ENCODE measurements around the gene PTPRA.
A peak's percentile ranks its signal among the peaks of the same experiment; 100 is the strongest.
"Not testable (repeated sequence)": the region's sequence is repeated elsewhere in the genome, so short reads cannot be mapped to it uniquely, and the experiment has no call there.

The PTPRA gene

DNA sequence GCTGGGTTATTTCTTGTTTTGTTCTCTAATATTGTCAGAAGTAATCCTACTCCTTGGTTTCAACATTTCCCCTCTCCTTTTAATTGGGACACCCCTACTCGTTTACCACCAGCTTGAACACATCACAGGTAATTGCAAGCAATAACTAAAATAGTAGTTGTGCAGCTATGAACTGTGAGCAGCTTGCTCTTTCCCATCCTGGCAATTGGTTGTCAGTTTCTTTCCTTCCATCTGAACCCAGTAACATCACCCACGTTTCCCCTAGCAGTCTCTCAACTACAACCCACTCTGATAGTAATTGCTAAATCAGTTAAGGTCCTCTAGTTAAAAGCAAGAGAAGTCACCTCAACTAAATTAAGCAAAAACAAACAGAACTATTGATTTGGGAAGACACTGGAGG lies 122.5 kb downstream of the PTPRA start:
- no peak for DNase-seq (ENCODE audit: low read depth)

DNA sequence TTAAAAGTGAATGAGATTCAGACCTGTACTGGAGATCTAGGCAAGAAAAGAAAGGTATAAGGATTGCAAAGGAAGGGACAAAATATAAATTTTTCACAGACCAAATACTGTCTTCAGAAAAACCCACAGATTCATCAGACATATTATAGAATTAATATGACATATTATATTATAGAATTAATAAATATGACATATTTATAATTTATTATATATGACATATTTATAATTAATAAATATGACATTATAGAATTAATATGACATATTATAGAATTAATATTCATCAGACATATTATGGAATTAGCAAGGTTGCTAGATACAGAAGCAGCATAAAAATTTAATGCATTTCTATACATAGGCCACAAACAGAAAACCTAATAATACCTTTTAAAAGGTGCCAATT lies 125.4 kb downstream of the PTPRA start:
- no peak for DNase-seq (ENCODE audit: low read depth)

DNA sequence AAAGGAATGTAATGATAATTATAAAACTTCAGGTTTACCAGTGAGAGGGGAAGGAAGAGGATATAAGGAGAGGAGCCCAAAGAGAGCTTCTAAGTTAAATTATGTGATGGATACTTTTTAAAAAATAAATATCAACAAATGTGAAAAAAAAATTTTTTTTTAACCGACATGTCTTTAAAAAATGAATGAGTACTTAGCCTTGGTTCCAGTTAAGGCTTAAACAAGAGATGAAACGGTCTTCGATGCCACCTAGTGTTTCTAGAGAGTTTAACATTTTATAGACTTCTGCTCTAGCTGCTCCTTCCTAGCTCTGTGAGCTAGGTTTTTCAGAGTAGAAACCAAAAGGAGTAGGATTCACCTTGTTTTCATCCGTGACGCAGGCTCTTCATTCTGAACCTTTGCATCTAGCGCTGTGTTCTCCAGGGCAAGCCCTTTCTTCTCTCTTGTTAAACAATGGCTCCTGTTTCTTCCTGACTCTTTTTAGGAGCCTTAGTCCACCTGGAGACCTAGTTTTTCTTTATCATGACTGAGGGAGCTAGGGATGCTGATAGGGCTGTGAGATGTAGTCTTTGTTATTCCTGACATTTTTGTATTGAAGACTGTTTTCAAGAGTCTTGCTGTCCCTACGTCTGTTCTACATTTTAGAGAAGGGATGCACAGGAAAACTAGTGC lies 127.7 kb downstream of the PTPRA start:
- peak; percentile 51 for DNase-seq (ENCODE audit: low read depth)

DNA sequence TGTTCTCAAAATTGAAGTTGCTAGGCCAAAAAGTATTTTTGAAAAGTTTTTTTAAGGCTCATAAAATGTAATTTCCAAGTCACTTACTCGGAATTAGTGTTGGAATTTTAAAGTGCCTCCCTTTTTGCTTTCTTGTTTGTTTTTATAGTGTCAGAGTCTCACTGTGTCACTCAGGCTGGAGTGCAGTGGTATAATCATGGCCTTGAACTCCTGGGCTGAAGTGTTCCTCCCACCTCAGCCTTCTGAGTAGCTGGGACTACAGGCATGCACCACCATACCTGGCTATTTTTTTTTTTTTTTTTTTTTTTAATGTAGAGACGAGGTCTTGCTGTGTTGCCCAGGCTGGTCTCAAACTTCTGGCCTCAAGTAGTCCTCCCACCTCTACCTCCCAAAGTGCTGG lies 130.1 kb downstream of the PTPRA start:
- no peak for DNase-seq (ENCODE audit: low read depth)

DNA sequence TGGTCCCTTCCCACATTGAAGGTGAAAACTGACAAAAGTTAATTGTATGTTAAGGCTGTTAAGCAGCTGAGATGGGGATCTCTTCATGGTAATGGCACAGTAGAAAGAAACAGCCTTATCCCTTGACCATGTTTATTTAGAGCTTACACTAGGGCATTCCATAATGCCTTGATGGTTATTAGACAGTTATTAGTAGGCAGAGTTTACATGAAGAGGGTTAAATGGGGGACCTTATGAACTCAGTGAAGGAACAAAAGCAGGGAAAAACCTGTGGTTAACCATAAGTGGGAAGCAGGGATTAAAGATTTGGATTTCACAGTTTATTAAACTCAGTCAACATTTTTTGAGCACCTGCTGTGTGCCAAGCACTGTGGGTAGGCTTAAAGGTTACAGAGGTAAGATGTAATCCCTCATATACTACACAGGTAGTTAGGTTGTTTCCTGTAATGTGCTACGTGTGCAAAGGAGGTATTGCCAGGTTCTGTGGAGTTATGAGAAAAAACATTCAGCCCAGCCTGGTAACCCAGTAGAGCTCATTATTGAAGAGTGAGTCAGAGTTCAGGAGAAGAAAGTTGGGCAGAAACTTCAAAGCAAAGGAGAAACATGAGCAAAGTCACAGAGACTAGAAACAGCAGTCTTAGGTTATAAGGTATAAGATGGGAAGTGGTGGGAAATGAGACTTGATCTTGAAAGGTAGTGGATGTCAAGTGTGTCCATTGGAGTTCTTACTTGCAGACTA lies 137.9 kb downstream of the PTPRA start:
- DNase-seq (ENCODE audit: low read depth): no peak

DNA sequence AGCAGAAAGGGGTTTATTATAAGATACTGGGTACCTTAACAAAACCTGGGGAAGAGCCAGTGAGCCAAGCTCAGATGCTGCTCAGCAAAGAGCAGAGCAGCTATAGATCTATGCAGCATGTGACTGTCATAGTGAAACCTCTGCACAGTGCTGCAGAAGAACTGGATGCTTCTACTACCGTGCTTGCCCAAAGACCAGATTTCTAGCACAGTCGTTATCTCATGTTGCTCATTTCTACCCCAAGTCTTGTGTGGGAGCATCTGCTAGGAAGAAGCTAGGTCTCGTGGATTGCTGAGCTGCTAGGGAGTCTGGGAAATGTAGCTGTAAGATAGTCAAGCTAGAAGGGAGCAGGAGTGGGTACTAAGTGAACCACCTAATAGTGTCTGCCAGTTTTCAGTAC lies 138.5 kb downstream of the PTPRA start:
- DNase-seq (ENCODE audit: low read depth): no peak

DNA sequence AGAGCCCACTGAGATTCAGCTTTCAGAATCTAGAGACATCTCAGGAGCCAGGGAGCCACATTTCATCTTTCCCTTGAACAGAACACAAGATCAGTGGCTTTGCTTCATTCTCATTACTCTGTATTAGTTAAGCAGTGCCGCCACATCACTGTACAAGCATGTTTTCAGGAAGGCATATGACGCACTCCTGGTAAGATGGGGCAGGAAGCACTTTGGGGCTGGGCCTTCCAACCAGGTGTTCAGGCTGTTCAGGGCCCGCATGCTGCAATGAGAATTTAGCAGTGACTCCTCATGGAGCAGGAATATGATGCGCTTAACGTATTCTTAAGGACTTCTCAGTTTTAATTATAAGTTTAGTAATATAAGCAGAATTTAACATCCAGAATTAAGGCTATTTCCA lies 140.5 kb downstream of the PTPRA start:
- no peak for DNase-seq (ENCODE audit: low read depth)

DNA sequence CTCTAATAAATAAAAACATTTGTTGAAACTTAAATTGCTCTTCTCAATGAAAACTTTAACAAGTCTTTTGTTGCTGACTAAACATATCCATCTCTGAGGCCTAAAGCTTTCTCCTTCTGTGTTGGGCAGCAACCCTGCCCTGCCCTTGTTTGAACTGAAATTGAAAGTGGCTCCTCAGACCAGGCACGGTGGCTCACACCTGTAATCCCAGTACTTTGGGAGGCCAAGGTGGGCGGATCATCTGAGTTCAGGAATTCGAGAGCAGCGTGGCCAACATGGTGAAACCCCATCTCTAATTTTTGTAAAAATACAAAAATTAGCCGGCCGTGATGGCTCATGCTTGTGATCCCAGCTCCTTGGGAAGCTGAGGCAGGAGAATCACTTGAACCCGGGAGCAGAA lies 140.9 kb downstream of the PTPRA start:
- no peak for DNase-seq (ENCODE audit: low read depth)

DNA sequence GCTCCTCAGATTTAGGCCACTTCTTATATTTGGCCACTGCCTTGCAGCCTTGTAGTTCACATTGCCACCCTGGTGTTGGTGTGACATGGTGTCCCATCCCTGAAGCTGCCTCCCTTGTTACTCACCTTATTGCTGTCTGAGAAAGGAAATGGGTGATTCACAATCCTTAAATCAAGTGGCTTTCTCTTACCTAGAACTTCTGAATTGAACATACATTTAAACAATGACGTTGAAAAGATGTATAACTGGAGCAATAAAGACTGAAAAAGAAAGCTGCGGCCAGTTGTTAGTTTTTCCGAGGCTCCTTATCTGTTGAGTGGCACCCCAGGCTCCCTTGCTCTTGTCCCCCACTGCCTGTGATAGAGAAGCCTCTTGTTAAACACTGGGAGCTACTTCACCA lies 141.4 kb downstream of the PTPRA start:
- no peak for DNase-seq (ENCODE audit: low read depth)

DNA sequence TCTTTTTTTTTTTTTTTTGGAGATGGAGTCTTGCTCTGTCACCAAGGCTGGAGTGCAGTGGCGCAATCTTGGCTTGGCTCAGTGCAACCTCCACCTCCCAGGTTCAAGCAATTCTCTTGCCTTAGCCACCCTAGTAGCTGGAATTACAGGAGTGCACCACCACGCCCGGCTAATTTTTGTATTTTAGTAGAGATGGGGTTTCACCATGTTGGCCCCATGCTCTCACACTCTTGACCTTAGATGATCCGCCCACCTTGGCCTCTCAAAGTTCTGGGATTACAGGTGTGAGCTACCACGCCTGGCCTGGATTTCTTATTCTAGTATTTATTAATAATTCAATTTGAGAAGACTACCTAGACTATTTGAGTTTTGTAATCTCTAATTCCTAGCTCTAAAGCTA lies 142.0 kb downstream of the PTPRA start:
- DNase-seq (ENCODE audit: low read depth): not testable (repeated sequence)

DNA sequence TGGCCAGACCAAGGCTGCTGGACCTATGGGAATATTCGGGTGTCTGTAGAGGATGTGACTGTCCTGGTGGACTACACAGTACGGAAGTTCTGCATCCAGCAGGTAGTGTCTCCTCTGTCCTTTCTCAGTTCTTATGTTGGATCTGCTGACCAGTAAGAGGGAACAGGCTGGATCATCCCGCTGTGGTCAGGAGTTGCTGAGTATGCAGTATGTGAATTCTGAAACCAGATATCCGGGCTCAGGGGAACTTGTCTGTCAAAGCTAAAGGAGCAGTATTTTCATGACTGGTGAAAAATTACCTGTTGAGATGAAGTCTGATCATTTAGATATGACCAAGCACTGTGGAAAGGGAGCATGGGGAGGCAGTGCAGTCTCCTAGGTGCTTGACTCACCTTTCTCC lies 148.0 kb downstream of the PTPRA start:
- DNase-seq (ENCODE audit: low read depth): no peak

DNA sequence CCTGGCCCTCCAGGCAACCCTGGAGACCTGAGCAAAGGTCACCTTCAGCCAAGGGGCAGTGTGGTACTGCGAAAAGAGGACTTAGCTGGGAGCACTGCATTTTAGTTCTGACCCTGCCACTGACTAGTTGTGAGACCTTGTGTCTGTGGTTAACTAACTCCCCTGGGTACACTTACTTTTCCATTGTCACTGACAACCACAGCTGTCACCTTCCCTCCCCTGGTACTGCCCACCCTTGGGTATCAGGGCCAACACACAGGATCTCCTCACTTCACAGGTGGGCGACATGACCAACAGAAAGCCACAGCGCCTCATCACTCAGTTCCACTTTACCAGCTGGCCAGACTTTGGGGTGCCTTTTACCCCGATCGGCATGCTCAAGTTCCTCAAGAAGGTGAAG lies 148.5 kb downstream of the PTPRA start:
- DNase-seq (ENCODE audit: low read depth): no peak

DNA sequence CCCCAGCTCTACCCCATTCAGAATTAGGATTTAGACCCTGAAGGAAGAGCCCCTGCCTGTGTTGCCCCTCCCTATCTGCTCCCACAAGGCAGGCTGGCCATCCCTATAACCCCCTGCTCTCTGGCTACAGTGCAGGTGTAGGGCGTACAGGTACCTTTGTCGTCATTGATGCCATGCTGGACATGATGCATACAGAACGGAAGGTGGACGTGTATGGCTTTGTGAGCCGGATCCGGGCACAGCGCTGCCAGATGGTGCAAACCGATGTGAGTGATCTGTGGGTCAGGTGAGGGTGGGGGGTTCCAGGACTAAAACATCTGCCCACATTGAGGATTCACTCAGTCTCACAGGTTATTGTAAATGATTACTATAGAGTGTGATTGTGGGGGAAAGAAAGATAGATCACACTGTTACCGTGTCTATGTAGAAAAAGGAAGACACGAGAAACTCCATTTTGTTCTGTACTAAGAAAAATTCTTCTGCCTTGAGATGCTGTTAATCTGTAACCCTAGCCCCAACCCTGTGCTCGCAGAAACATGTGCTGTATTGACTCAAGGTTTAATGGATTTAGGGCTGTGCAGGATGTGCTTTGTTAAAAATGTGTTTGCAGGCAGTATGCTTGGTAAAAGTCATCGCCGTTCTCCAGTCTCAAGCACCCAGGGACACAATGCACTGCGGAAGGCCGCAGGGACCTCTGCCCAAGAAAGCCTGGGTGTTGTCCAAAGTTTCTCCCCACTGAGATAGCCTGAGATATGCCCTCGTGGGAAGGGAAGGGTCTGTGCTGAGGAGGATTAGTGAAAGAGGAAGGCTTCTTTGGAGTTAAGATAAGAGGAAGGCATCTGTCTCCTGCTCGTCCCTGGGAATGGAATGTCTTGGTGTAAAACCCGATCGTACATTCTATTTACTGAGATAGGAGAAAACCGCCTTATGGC lies 149.5 kb downstream of the PTPRA start:
- DNase-seq (ENCODE audit: low read depth): not testable (repeated sequence)

DNA sequence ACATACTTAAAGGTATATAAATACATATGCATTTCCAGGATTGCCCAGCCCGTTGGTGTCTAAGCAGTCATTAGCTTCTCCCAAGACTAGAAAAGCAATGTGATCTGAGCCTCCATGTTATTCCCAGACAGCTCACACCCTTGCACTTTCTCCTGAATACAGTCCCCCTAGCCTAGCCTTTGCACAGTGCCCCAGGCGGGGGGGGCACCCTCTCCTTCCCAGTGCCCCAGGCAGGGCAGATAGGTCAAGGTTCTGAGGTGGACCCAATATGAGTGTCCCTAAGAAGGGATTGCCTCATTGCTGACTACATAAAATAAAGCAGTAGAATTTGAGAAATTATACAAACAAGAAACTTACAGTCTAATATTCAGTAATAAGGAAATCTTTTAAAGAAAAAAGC lies 154.7 kb downstream of the PTPRA start:
- no peak for DNase-seq (ENCODE audit: low read depth)

DNA sequence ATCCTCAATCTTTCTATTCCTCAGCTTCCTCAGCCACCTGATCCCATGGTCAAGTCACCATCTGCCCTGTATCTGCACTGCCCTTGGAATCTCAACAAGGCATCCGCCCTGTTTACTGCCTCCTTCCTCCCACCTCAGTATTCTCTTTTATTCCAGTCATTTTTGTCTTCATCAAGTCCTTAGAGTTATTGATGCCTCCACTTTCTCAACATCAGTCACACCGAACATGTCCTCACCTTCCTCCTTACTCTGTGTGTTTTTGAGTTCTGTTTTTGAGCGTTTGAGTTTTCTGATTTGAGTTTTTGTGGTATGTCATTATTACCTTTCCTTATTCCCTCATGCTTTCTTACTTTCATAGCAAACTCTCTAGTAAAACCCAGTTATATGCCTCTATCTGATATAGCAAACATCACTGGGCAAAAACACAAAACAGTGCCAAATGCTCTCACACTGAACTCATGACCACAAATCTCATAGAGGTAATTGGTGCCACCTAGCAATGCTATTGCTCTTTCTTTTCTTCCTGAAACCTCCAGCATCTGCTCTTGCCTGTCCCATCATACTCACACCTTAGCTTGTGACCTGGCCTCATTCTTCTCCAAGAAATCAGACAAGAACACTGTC lies 158.4 kb downstream of the PTPRA start:
- no peak for DNase-seq (ENCODE audit: low read depth)

DNA sequence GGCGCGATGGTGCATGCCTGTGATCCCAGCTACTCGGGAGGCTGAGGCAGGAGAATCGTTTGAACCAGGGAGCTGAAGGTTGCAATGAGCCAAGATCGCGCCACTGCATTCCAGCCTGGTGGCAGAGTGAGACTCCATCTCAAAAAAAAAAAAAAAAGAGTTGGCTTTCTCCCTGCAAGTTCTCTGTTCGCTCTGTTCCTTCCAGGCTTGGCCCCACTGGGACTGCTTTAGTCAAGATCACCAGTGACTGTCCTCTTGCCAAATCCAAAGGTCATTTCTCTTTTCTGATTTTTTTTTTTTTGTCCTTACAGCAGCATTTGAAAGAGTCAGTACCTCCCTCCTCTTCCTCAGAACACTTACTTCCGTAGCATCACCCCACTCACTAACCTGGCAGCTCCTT lies 159.3 kb downstream of the PTPRA start:
- DNase-seq (ENCODE audit: low read depth): no peak

DNA sequence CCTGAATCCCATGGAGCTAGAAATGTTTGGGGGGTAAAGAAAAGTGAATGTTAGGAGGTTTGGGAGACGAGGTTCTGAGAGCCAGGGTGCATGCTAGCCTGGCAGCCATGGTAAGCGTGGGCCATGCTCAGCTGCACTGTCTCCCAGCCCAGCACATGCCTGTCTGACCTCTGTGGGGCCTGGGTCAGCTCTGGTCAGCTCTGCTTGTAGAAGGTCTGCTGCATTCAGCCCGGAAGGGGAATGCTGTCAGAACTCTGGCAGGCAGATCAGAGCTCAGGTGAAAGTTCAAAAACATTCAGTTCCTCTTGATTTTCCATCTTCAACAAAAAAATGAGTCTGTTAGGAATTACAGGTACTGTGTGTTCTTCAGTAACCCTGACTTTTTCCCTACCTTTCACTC lies 164.4 kb downstream of the PTPRA start:
- no peak for DNase-seq (ENCODE audit: low read depth)

DNA sequence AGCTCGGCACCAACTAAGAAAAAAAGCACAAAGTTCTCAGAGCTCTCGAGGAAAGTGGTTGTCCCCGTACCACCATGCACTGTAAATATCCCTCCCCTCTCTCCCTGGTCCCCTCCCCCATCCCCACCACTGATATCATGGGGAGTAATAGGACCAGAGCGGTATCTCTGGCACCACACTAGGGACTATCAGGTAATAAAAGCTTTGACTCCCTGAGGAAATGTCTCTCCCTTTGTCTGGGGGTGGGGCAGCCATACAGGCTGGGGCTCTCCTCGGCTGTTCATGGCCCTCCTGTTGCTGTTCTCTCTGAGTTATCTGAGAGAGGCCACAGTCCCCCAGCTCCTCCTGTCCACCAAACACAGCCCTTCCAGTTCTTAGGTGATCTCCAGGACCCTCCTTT lies 165.2 kb downstream of the PTPRA start:
- DNase-seq (ENCODE audit: low read depth): no peak

DNA sequence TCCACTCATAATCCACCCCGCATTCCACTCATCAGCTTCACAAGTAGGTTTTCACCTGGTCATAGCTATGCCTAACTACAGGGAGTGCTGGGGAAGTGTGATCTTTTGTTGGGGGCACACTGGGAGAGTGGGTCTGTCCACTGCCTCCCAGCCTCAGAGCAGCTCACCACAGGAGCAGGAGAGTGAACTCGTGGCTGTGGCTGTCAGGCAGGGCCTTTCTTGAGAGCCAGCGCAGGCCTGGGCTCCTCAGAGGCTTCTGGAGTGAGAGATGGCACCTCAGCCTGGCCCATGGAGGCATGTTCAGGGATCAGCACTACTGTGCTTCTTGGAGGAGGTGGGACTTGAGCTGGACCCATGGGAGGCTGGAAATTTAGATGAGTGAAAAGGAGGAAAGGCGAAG lies 166.1 kb downstream of the PTPRA start:
- DNase-seq (ENCODE audit: low read depth): no peak

DNA sequence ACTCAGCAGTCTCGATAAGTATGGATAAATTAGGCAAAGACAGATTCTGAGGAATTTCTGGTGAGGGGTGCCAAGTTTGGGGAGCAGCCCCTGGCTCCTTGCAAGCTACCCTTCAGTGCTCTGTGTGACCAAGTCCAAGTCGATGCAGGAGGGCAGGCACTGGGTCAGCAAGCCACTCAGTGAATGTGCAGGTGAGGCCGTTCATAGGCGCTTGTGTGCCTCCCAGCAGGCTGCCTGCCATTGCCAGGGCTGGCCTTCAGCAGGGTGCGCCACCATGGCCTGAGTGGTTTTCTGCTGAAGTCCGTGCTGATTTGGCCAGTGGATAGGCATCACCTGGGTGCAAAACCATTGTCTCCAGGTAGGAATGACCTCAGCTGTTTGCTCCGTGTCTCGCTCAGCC lies 166.8 kb downstream of the PTPRA start:
- no peak for DNase-seq (ENCODE audit: low read depth)

DNA sequence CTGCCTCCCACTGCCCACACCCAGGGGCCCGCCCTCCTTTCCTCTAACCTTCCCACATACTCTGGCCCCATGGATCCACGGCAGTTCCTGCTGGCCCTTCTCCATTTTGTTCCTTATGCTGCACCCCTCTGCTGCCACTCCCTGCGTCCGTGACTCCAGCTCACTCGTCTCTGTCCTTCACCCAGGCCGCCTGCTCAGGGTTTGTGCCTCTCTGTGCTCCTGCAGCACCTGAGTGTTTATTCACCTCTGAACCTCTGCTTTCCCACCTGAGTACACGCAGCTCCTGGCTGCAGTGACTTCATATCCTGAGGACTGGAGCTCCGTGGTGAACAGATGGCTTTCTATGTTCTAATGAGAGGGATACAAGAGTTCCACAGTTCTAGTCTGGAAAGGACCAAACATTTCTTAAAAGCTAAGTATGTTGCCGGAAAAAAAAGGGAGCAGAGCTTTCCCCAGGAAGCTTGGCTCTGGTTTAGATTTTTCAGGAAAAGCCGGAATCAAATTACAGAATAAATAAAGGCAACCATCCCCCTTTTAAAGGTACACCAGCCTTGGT lies 168.7 kb downstream of the PTPRA start:
- DNase-seq (ENCODE audit: low read depth): no peak

DNA sequence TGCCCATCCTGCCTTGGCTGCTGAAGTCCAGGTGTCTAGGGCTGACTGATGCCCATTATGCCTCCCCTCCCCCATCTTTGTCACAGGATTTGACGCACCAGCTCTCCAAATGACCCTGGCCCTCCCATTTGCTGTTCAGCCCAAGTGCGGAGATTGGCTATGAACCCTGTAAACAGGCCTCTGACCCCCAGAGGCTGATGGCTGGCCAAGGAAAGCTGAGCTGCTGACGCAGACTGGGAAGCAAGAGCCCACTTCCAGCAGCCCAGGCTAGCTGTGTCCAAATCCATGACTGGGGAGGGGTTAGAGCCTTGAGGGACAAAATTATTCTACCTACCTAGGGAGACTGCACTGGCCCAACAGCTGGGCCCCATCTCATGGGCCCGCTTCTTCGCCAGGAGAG lies 169.3 kb downstream of the PTPRA start:
- no peak for DNase-seq (ENCODE audit: low read depth)

All from fibroblast of the conjunctiva (primary cell).